Prostate gland (tissue), 2 donors: ENCODE data around the gene CCDC148. TPM values are rescaled to one million over a fixed set of nuclear protein-coding genes. Genes with fewer than 3 reads are reported as not detected.

Experiments
- DNase-seq: peaks from one replicate; pipeline ENCODE4 v3.0.0-alpha.2; 2019; ENCODE audit warnings: low spot score
- H3K27ac ChIP-seq, 2 donors: fragments of 200-600 bp; sonication (generic); 2 replicates each; pipeline ENCODE4 v1.5.1; 2017 to 2019
- H3K27me3 ChIP-seq: fragments of 200-600 bp; sonication (generic); replicated peaks from 2 replicates; pipeline ENCODE4 v1.5.1; 2019; ENCODE audit not compliant: insufficient read depth
- H3K36me3 ChIP-seq, 2 donors: fragments of 200-600 bp; sonication (generic); 1 replicate in 1 of 2; 2 replicates in 1 of 2; pipeline versions ENCODE4 v1.5.1 to v1.8.1; 2017 to 2019
- H3K4me1 ChIP-seq: fragments of 200-600 bp; sonication (generic); replicated peaks from 2 replicates; pipeline ENCODE4 v1.5.1; 2019
- H3K4me3 ChIP-seq, 2 donors: fragments of 200-600 bp; sonication (generic); 2 replicates each; pipeline ENCODE4 v1.5.1; 2017 to 2019
- H3K9me3 ChIP-seq: fragments of 200-600 bp; sonication (generic); 2 replicates; pipeline ENCODE4 v1.5.1; 2017
- CTCF ChIP-seq, 4 experiments: fragments of 200-600 bp in 2 of 4; fragments of 450-650 bp in 2 of 4; sonication (generic) in 2 of 4; IDR thresholded peaks; 1 replicate in 3 of 4; 2 replicates in 1 of 4; pipeline ENCODE4 v1.5.1; 2016 to 2019; ENCODE audit warnings: antibody characterized with exemption in 4 of 4, mild to moderate bottlenecking in 2 of 4, moderate library complexity in 2 of 4
- POLR2A ChIP-seq: fragments of 450-650 bp; IDR thresholded peaks from one replicate; pipeline ENCODE4 v1.6.1; 2016; ENCODE audit warnings: antibody characterized with exemption, mild to moderate bottlenecking
- POLR2AphosphoS5 ChIP-seq: sonication (generic); formaldehyde crosslinking; IDR thresholded peaks from one replicate; pipeline ENCODE4 v1.6.1; 2017; ENCODE audit warnings: antibody characterized with exemption
- WGBS: methylation state at CpG from one replicate; pipeline ENCODE4 v1.1.5; 2018; 5-methylcytosine and 5-hydroxymethylcytosine counted together
- intact Hi-C: fragments of 100-400 bp; cut with DNase I; formaldehyde crosslinking; loops from one replicate; pipeline ENCODE4 v1.14.2; 2022
- total RNA-seq, 2 donors: library from RNA; depleted of rRNA; stranded (reverse); fragments of >200 nt; gene quantifications; one replicate each; pipeline ENCODE4 v1.1.0, GENCODE V29; 2016

Gene CCDC148
- total RNA-seq, 2 donors from 2014 or later: 1.5 to 1.6 TPM

DNA sequence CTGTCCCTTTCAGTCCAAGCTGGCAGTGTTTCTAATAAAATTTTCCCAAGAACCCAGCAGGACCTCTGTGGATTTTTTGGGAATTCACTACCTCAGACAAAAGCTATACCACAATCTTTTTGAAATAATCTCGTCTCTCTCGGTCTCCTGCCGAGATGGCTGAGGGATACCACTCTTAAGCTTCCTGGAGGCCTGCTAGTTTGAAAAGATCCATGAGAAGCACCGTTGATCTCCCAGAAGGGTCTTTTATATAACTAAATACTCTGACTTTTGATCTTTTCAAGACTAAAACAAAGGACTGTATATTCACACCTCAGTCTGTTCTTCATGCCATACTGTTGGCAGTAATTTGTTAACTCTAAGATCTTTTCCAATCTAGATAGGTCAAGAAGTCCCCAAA, 213.2 kb downstream of the CCDC148 start:
- no peaks in the 10 kb centered on the region for H3K4me1 ChIP-seq
- H3K27me3 ChIP-seq: no peaks in the 10 kb centered on the region
- intact Hi-C loops: no loop called here
- H3K27ac ChIP-seq: no peak overlapping the region
- no peaks in the 10 kb centered on the region for H3K9me3 ChIP-seq
- no peaks in the 10 kb centered on the region for H3K36me3 ChIP-seq
- TF ChIP-seq POLR2AphosphoS5 (no peak), CTCF (IDR thresholded peaks at IDR 0.05) (no peak), POLR2A (no peak)
- DNase-seq: no peak
- WGBS: 57% methylated on average over 4 of the region's 4 CpGs
- no peak overlapping the region for H3K4me3 ChIP-seq

GRCh38 chr2:158242280-158242679, 214.3 kb downstream of the CCDC148 start:
- Histone ChIP-seq H3K9me3 (no peaks in the 10 kb centered on the region), H3K4me1 (no peaks in the 10 kb centered on the region), H3K36me3 (no peaks in the 10 kb centered on the region), H3K27ac (no peak overlapping the region), H3K4me3 (no peak overlapping the region), H3K27me3 (no peaks in the 10 kb centered on the region)
- WGBS: 72% methylated on average over 2 of the region's 2 CpGs
- TF ChIP-seq POLR2AphosphoS5 (no peak), CTCF (IDR thresholded peaks at IDR 0.05) (no peak), POLR2A (no peak)
- intact Hi-C loops: no loop called here
- no peak for DNase-seq

- intact Hi-C loops: no loop called here
- no peak for DNase-seq
- no peaks in the 10 kb centered on the region for H3K4me1 ChIP-seq
- no peak overlapping the region for H3K4me3 ChIP-seq
- H3K27ac ChIP-seq: no peak overlapping the region
- TF ChIP-seq CTCF (IDR thresholded peaks at IDR 0.05): no peak
- TF ChIP-seq POLR2A: no peak
- no peak for TF ChIP-seq POLR2AphosphoS5
- no peaks in the 10 kb centered on the region for H3K9me3 ChIP-seq
- WGBS: 45% methylated on average over 2 of the region's 2 CpGs
- H3K36me3 ChIP-seq: no peaks in the 10 kb centered on the region
- H3K27me3 ChIP-seq: no peaks in the 10 kb centered on the region
These were observed 215.6 kb downstream of the CCDC148 start for GRCh38 chr2:158240975-158241374.

- Histone ChIP-seq H3K27ac (no peak overlapping the region), H3K27me3 (no peaks in the 10 kb centered on the region), H3K9me3 (no peaks in the 10 kb centered on the region), H3K36me3 (no peaks in the 10 kb centered on the region), H3K4me3 (no peak overlapping the region), H3K4me1 (no peaks in the 10 kb centered on the region)
- intact Hi-C loops: no loop called here
- DNase-seq: no peak
- no peak for TF ChIP-seq CTCF (IDR thresholded peaks at IDR 0.05)
- WGBS: 32% methylated on average over 2 of the region's 2 CpGs
These were observed 217.3 kb downstream of the CCDC148 start for GRCh38 chr2:158239271-158239670.

DNA sequence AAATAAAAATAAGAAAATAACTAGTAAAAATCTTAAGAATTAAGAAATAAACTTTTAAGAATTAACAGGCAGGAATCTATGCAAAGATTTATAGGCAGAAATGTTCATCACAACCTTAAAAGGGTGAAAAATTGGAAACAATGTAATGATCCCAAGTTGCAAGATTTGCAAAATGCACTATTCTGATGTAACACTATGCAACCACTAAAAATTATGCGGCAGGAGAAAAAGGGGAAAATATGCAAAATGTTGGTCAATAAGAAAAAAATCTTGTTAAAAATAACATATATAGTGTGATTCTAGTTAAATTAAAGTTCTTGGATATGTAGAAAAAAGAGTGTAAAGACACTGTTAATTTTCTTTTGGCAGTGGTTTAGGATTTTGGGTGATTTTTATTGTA, 222.1 kb downstream of the CCDC148 start:
- Histone ChIP-seq H3K4me3 (no peak overlapping the region), H3K4me1 (no peaks in the 10 kb centered on the region), H3K27ac (no peak overlapping the region), H3K27me3 (no peaks in the 10 kb centered on the region), H3K9me3 (no peaks in the 10 kb centered on the region), H3K36me3 (no peaks in the 10 kb centered on the region)
- WGBS: 100% methylated on average over 1 of the region's 1 CpG
- no peak for TF ChIP-seq POLR2A
- no peak for TF ChIP-seq CTCF (IDR thresholded peaks at IDR 0.05)
- TF ChIP-seq POLR2AphosphoS5: no peak
- intact Hi-C loops: no loop called here
- DNase-seq: no peak
